ENCODE results near the gene PDCD1. TPM values are rescaled to one million over a fixed set of nuclear protein-coding genes. Genes with fewer than 3 reads are reported as not detected.

Gene PDCD1
- total RNA-seq, 1 experiment from 2014 or later: 0.22 TPM

DNA sequence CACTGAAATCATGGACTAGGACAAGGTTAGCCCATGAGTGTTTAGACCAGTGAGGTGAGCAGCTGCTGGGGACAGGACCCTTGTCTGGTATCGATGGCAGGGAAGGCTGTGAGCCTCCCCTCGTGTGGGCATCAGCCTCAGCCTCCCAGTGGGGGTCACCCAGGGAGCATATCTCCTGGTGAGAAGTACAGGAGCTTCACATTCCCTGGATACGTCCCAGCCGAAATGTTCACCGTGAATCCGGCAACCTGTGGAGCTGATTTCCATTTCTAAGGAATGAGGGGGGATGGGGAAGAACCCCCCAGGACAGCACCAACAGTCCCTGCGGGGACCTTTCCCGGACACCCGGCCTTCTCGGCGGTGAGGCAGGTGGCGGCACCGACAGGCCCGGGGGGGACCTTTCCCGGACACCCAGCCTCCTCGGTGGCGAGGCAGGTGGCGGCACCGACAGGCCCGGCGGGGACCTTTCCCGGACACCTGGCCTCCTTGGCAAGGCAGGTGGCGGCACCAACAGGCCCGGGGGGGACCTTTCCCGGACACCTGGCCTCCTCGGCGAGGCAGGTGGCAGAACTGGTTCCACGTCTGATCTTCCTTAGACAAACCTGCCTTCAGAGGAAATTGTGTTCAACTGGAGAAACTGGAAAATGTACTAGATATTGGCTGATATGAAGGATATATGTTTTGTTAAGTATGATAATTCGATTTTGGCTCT is 32.0 kb upstream of the PDCD1 start:
- ChIA-PET CTCF (no interaction called here), POLR2A (no interaction called here), RAD21 (ENCODE audit: low non-redundant PET in 1 of 2, low total read pairs in 2 of 2, uncharacterized antibody in 2 of 2, unreplicated experiment in 2 of 2) (no interaction called here)
- TF ChIP-seq SP1 (IDR thresholded peaks at IDR 0.05; ENCODE audit: low read depth) (no peak), FOSL1 (IDR thresholded peaks at IDR 0.05; ENCODE audit: low read depth) (no peak), EZH2 (IDR thresholded peaks at IDR 0.05) (no peak), RAD21 (IDR thresholded peaks at IDR 0.05; ENCODE audit: low read depth) (no peak), ELF1 (IDR thresholded peaks at IDR 0.05; ENCODE audit: borderline replicate concordance, low read depth) (no peak), TCF7L2 (IDR thresholded peaks at IDR 0.05; ENCODE audit: borderline replicate concordance, extremely low read depth, insufficient read depth, insufficient read length) (no peak), EGR1 (IDR thresholded peaks at IDR 0.05; ENCODE audit: low read depth) (no peak), EZH2phosphoT487 (IDR thresholded peaks at IDR 0.05; ENCODE audit: borderline replicate concordance) (no peak), SRF (IDR thresholded peaks at IDR 0.05; ENCODE audit: low read depth) (no peak), POLR2AphosphoS5 (IDR thresholded peaks at IDR 0.05; ENCODE audit: low read depth, low read length) (no peak), JUND (IDR thresholded peaks at IDR 0.05) (no peak), CBX3 (IDR thresholded peaks at IDR 0.05; ENCODE audit: low read depth) (no peak), SIN3A (IDR thresholded peaks at IDR 0.05; ENCODE audit: low read depth) (no peak)
- TF ChIP-seq, protein P1, sequence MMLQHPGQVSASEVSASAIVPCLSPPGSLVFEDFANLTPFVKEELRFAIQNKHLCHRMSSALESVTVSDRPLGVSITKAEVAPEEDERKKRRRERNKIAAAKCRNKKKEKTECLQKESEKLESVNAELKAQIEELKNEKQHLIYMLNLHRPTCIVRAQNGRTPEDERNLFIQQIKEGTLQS (IDR thresholded peaks at IDR 0.05): no peak
- TF ChIP-seq, protein P2, sequence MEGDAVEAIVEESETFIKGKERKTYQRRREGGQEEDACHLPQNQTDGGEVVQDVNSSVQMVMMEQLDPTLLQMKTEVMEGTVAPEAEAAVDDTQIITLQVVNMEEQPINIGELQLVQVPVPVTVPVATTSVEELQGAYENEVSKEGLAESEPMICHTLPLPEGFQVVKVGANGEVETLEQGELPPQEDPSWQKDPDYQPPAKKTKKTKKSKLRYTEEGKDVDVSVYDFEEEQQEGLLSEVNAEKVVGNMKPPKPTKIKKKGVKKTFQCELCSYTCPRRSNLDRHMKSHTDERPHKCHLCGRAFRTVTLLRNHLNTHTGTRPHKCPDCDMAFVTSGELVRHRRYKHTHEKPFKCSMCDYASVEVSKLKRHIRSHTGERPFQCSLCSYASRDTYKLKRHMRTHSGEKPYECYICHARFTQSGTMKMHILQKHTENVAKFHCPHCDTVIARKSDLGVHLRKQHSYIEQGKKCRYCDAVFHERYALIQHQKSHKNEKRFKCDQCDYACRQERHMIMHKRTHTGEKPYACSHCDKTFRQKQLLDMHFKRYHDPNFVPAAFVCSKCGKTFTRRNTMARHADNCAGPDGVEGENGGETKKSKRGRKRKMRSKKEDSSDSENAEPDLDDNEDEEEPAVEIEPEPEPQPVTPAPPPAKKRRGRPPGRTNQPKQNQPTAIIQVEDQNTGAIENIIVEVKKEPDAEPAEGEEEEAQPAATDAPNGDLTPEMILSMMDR (IDR thresholded peaks at IDR 0.05 in 2 of 3, conservative IDR thresholded peaks at IDR 0.05 in 1 of 3; ENCODE audit: borderline replicate concordance in 1 of 3, insufficient read depth in 1 of 3, low read depth in 2 of 3, low read length in 2 of 3): no peak
- TF ChIP-seq, protein P3, sequence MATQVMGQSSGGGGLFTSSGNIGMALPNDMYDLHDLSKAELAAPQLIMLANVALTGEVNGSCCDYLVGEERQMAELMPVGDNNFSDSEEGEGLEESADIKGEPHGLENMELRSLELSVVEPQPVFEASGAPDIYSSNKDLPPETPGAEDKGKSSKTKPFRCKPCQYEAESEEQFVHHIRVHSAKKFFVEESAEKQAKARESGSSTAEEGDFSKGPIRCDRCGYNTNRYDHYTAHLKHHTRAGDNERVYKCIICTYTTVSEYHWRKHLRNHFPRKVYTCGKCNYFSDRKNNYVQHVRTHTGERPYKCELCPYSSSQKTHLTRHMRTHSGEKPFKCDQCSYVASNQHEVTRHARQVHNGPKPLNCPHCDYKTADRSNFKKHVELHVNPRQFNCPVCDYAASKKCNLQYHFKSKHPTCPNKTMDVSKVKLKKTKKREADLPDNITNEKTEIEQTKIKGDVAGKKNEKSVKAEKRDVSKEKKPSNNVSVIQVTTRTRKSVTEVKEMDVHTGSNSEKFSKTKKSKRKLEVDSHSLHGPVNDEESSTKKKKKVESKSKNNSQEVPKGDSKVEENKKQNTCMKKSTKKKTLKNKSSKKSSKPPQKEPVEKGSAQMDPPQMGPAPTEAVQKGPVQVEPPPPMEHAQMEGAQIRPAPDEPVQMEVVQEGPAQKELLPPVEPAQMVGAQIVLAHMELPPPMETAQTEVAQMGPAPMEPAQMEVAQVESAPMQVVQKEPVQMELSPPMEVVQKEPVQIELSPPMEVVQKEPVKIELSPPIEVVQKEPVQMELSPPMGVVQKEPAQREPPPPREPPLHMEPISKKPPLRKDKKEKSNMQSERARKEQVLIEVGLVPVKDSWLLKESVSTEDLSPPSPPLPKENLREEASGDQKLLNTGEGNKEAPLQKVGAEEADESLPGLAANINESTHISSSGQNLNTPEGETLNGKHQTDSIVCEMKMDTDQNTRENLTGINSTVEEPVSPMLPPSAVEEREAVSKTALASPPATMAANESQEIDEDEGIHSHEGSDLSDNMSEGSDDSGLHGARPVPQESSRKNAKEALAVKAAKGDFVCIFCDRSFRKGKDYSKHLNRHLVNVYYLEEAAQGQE (IDR thresholded peaks at IDR 0.05; ENCODE audit: low read depth): no peak
- TF ChIP-seq, protein P4, sequence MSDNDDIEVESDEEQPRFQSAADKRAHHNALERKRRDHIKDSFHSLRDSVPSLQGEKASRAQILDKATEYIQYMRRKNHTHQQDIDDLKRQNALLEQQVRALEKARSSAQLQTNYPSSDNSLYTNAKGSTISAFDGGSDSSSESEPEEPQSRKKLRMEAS (IDR thresholded peaks at IDR 0.05): no peak
- Histone ChIP-seq H3K4me2 (ENCODE audit: low read length) (no peak overlapping the region), H3K9me3 (ENCODE audit: control insufficient read depth in 1 of 2, insufficient read depth in 1 of 2, low read depth in 1 of 2, low read length in 2 of 2) (no peaks in the 10 kb centered on the region), H3K9me2 (ENCODE audit: insufficient read depth) (no peaks in the 10 kb centered on the region), H3K4me3 (replicated peaks in 1 of 2; ENCODE audit: low read depth in 1 of 2, low read length in 2 of 2) (no peak overlapping the region), H3K79me2 (ENCODE audit: insufficient read depth, low read length) (no peaks in the 10 kb centered on the region), H3K9ac (ENCODE audit: low read length) (no peak overlapping the region), H3K4me1 (ENCODE audit: control insufficient read depth in 1 of 2, insufficient read depth in 2 of 2, low read length in 2 of 2) (peaks cover 0 to 13% of the 10 kb centered on the region in 2 experiments; a peak in 1 of 4 replicates), H2AFZ (ENCODE audit: low read depth, low read length, poor library complexity, severe bottlenecking) (no peak overlapping the region), H3K36me3 (ENCODE audit: control insufficient read depth in 1 of 2, insufficient read depth in 2 of 2, low read length in 2 of 2) (no peaks in the 10 kb centered on the region), H3K27ac (ENCODE audit: low read depth, low read length) (no peak overlapping the region), H3K27me3 (ENCODE audit: insufficient read depth, low read length) (no peaks in the 10 kb centered on the region), H4K20me1 (ENCODE audit: insufficient read depth) (no peaks in the 10 kb centered on the region)
- BruUV-seq (replicated peaks): no TSS peak
- ATAC-seq: no peak
- intact Hi-C loops (cut with micrococcal nuclease): no loop called here
- no peak for DNase-seq (ENCODE audit: low read depth, low spot score)

Data from HCT116 (cell line).